Thymus (tissue), 11 donors: ENCODE measurements around the gene CA10. TPM values are rescaled to one million over a fixed set of nuclear protein-coding genes. Genes with fewer than 3 reads are reported as not detected.

ENCODE experiments used
- DNase-seq, 9 donors: peaks; one replicate each; pipeline ENCODE4 v3.0.0-alpha.2; 2013; ENCODE audit warnings: low spot score in 9 of 9, low read depth in 6 of 9, missing footprints in 1 of 9
- H3K27ac ChIP-seq, 2 donors: one replicate each; pipeline ENCODE4 v1.5.1; 2013; ENCODE audit warnings: control low read depth in 1 of 2, low read depth in 1 of 2, low read length in 1 of 2, mild to moderate bottlenecking in 1 of 2, moderate library complexity in 1 of 2
- H3K27me3 ChIP-seq, 2 donors: one replicate each; pipeline ENCODE4 v1.5.1; 2013; ENCODE audit warnings: low read length in 1 of 2; ENCODE audit not compliant: control insufficient read depth in 2 of 2, insufficient read depth in 1 of 2
- H3K36me3 ChIP-seq, 2 donors: one replicate each; pipeline ENCODE4 v1.5.1; 2013; ENCODE audit warnings: low read length in 1 of 2, mild to moderate bottlenecking in 1 of 2, moderate library complexity in 1 of 2; ENCODE audit not compliant: control insufficient read depth in 2 of 2, insufficient read depth in 2 of 2
- H3K4me1 ChIP-seq, 2 donors: one replicate each; pipeline ENCODE4 v1.5.1; 2013; ENCODE audit warnings: low read length in 2 of 2; ENCODE audit not compliant: control insufficient read depth in 2 of 2, insufficient read depth in 2 of 2
- H3K4me3 ChIP-seq, 2 donors: one replicate each; pipeline ENCODE4 v1.5.1; 2013; ENCODE audit warnings: low read length in 2 of 2, control low read depth in 1 of 2, mild to moderate bottlenecking in 1 of 2
- H3K9me3 ChIP-seq, 2 donors: one replicate each; pipeline ENCODE4 v1.5.1; 2013; ENCODE audit warnings: low read length in 1 of 2, mild to moderate bottlenecking in 1 of 2; ENCODE audit not compliant: control insufficient read depth in 2 of 2, insufficient read depth in 1 of 2
- WGBS: extraction: QIAGEN DNeasy Blood & Tissue Kit; methylation state at CpG from one replicate; pipeline ENCODE4 v1.1.7; 2013; 5-methylcytosine and 5-hydroxymethylcytosine counted together
- polyA plus RNA-seq: library from polyadenylated mRNA; stranded (reverse); fragments of 200-250 nt; gene quantifications from one replicate; pipeline ENCODE4 v1.2.3, GENCODE V29; 2013
- total RNA-seq: library from RNA; stranded (reverse); fragments of 120-200 nt; gene quantifications from one replicate; pipeline ENCODE4 v1.2.4, GENCODE V29; 2013
- donor health status: healthy.

CA10 gene
- total and polyA plus RNA-seq, 2 donors, result 0.25 to 0.61 TPM

GRCh38 chr17:51670899-51671298 lies 487.6 kb downstream of the CA10 start:
- no peak for DNase-seq
- Histone ChIP-seq H3K9me3 (no peaks in the 10 kb centered on the region), H3K4me1 (no peaks in the 10 kb centered on the region), H3K27me3 (no peaks in the 10 kb centered on the region), H3K27ac (no peak overlapping the region), H3K36me3 (no peaks in the 10 kb centered on the region), H3K4me3 (no peak overlapping the region)
- 86% methylated on average over 3 of the region's 3 CpGs for WGBS

GRCh38 chr17:51668963-51669246 lies 489.6 kb downstream of the CA10 start:
- Histone ChIP-seq H3K27ac (no peak overlapping the region), H3K4me1 (no peaks in the 10 kb centered on the region), H3K27me3 (no peaks in the 10 kb centered on the region), H3K4me3 (no peak overlapping the region), H3K36me3 (no peaks in the 10 kb centered on the region), H3K9me3 (no peaks in the 10 kb centered on the region)
- DNase-seq, result no peak
- WGBS, result 88% methylated on average over 11 of the region's 11 CpGs

- Histone ChIP-seq H3K27me3 (no peaks in the 10 kb centered on the region), H3K9me3 (no peaks in the 10 kb centered on the region), H3K27ac (no peak overlapping the region), H3K4me1 (no peaks in the 10 kb centered on the region), H3K4me3 (no peak overlapping the region), H3K36me3 (no peaks in the 10 kb centered on the region)
- 80% methylated on average over 21 of the region's 21 CpGs for WGBS
- no peak for DNase-seq
Measured at GRCh38 chr17:51668155-51668962, 490.2 kb downstream of the CA10 start.

- no peak overlapping the region for H3K4me3 ChIP-seq
- DNase-seq, result no peak
- no peaks in the 10 kb centered on the region for H3K4me1 ChIP-seq
- no peaks in the 10 kb centered on the region for H3K36me3 ChIP-seq
- no peaks in the 10 kb centered on the region for H3K9me3 ChIP-seq
- H3K27me3 ChIP-seq, result no peaks in the 10 kb centered on the region
- WGBS, result 88% methylated on average over 2 of the region's 2 CpGs
- H3K27ac ChIP-seq, result no peak overlapping the region
Measured at GRCh38 chr17:51667706-51668083, 490.8 kb downstream of the CA10 start.

- 88% methylated on average over 1 of the region's 1 CpG for WGBS
- no peak for DNase-seq
- Histone ChIP-seq H3K27me3 (no peaks in the 10 kb centered on the region), H3K4me1 (no peaks in the 10 kb centered on the region), H3K36me3 (no peaks in the 10 kb centered on the region), H3K9me3 (no peaks in the 10 kb centered on the region), H3K4me3 (no peak overlapping the region), H3K27ac (no peak overlapping the region)
Measured at GRCh38 chr17:51666971-51667705, 491.4 kb downstream of the CA10 start.

GRCh38 chr17:51662204-51663056 lies 496.1 kb downstream of the CA10 start:
- Histone ChIP-seq H3K27ac (no peak overlapping the region), H3K4me3 (no peak overlapping the region), H3K27me3 (no peaks in the 10 kb centered on the region), H3K36me3 (no peaks in the 10 kb centered on the region), H3K4me1 (no peaks in the 10 kb centered on the region), H3K9me3 (no peaks in the 10 kb centered on the region)
- DNase-seq, result no peak
- WGBS, result 88% methylated on average over 2 of the region's 2 CpGs

- no peaks in the 10 kb centered on the region for H3K36me3 ChIP-seq
- H3K27me3 ChIP-seq, result no peaks in the 10 kb centered on the region
- H3K27ac ChIP-seq, result no peak overlapping the region
- H3K4me3 ChIP-seq, result no peak overlapping the region
- H3K4me1 ChIP-seq, result no peaks in the 10 kb centered on the region
- DNase-seq, result no peak
- H3K9me3 ChIP-seq, result no peaks in the 10 kb centered on the region
- 91% methylated on average over 4 of the region's 4 CpGs for WGBS
Measured at GRCh38 chr17:51661403-51661802, 497.1 kb downstream of the CA10 start.

- Histone ChIP-seq H3K27me3 (no peaks in the 10 kb centered on the region), H3K4me3 (no peak overlapping the region), H3K27ac (no peak overlapping the region), H3K36me3 (no peaks in the 10 kb centered on the region), H3K9me3 (no peaks in the 10 kb centered on the region), H3K4me1 (no peaks in the 10 kb centered on the region)
- 84% methylated on average over 4 of the region's 4 CpGs for WGBS
- no peak for DNase-seq
Measured at GRCh38 chr17:51660266-51660665, 498.2 kb downstream of the CA10 start.

- Histone ChIP-seq H3K4me3 (no peak overlapping the region), H3K27me3 (no peaks in the 10 kb centered on the region), H3K9me3 (no peaks in the 10 kb centered on the region), H3K4me1 (no peaks in the 10 kb centered on the region), H3K36me3 (no peaks in the 10 kb centered on the region), H3K27ac (no peak overlapping the region)
- no peak for DNase-seq
Measured at GRCh38 chr17:51657224-51657623, 501.3 kb downstream of the CA10 start.
